OCI-LY1 (cell line): ENCODE measurements around the gene GGCT.

Experiments
- H2AFZ ChIP-seq: fragments of 200-600 bp; sonication (generic), shearing (Covaris generic); 2 replicates; pipeline ENCODE4 v1.6.0; 2014; ENCODE audit warnings: antibody characterized with exemption, mild to moderate bottlenecking, low read length
- H3F3A ChIP-seq: fragments of 200-600 bp; sonication (generic), shearing (Covaris generic); 2 replicates; pipeline ENCODE4 v1.6.0; 2014; ENCODE audit warnings: mild to moderate bottlenecking, antibody characterized with exemption, low read length, moderate library complexity; ENCODE audit not compliant: insufficient read depth
- H3K27ac ChIP-seq: fragments of 200-600 bp; sonication (generic); 2 replicates; pipeline ENCODE4 v1.5.1; 2014; ENCODE audit warnings: low read length, mixed run types, mild to moderate bottlenecking, low read depth; ENCODE audit not compliant: poor library complexity, severe bottlenecking
- H3K27me3 ChIP-seq: fragments of 200-600 bp; sonication (generic); 2 replicates; pipeline ENCODE4 v1.6.0; 2014; ENCODE audit warnings: antibody characterized with exemption, mild to moderate bottlenecking, low read length, moderate library complexity; ENCODE audit not compliant: insufficient read depth
- H3K36me3 ChIP-seq: fragments of 200-600 bp; sonication (generic); 2 replicates; pipeline ENCODE4 v1.6.1; 2014; ENCODE audit warnings: mild to moderate bottlenecking, antibody characterized with exemption, low read length, moderate library complexity, mixed read lengths; ENCODE audit not compliant: insufficient read depth
- H3K4me1 ChIP-seq: fragments of 200-600 bp; sonication (generic); 2 replicates; pipeline ENCODE4 v1.5.1; 2014; ENCODE audit warnings: mild to moderate bottlenecking, low read length, moderate library complexity; ENCODE audit not compliant: insufficient read depth, severe bottlenecking
- H3K4me2 ChIP-seq: fragments of 200-600 bp; sonication (generic), shearing (Covaris generic); 2 replicates; pipeline ENCODE4 v1.6.1; 2014; ENCODE audit warnings: low read length
- H3K4me3 ChIP-seq: fragments of 200-600 bp; sonication (generic); 2 replicates; pipeline ENCODE4 v1.5.1; 2014; ENCODE audit warnings: low read length, low read depth, mild to moderate bottlenecking, mixed read lengths; ENCODE audit not compliant: poor library complexity, severe bottlenecking
- H3K79me2 ChIP-seq: fragments of 200-600 bp; shearing (Covaris generic); 2 replicates; pipeline ENCODE4 v1.6.1; 2016; ENCODE audit warnings: mixed run types, low read length, mixed read lengths; ENCODE audit not compliant: insufficient read depth
- H3K9ac ChIP-seq: fragments of 200-600 bp; sonication (generic), shearing (Covaris generic); 2 replicates; pipeline ENCODE4 v1.6.1; 2014; ENCODE audit warnings: mild to moderate bottlenecking, low read length, mixed read lengths
- H3K9me2 ChIP-seq: fragments of 200-600 bp; sonication (generic), shearing (Covaris generic); 2 replicates; pipeline ENCODE4 v1.6.1; 2014; ENCODE audit warnings: low read depth, mild to moderate bottlenecking, low read length, mixed read lengths
- H3K9me3 ChIP-seq: fragments of 200-600 bp; shearing (Covaris generic); 2 replicates; pipeline ENCODE4 v1.6.1; 2014; ENCODE audit warnings: low read length, mixed read lengths
- H4K20me1 ChIP-seq: fragments of 200-600 bp; sonication (generic), shearing (Covaris generic); 2 replicates; pipeline ENCODE4 v1.6.0; 2016; ENCODE audit warnings: mild to moderate bottlenecking, low read length; ENCODE audit not compliant: insufficient read depth
- CTCF ChIP-seq: fragments of 200-600 bp; sonication (generic), shearing (Covaris generic); IDR thresholded peaks from 2 replicates; pipeline ENCODE4 v1.5.1; 2017; ENCODE audit warnings: mild to moderate bottlenecking, antibody characterized with exemption, low read length, moderate library complexity, mixed read lengths
- EZH2 ChIP-seq: fragments of 200-600 bp; sonication (generic), shearing (Covaris generic); IDR thresholded peaks from 2 replicates; pipeline ENCODE4 v1.8.0; 2017; ENCODE audit warnings: borderline replicate concordance, mixed run types, mild to moderate bottlenecking, antibody characterized with exemption, low read length, moderate library complexity, mixed read lengths

Gene GGCT

GRCh38 chr7:30462179-30462578, 42.5 kb downstream of the GGCT start:
- Histone ChIP-seq H3K36me3 (no peaks in the 10 kb centered on the region), H3K4me3 (no peak overlapping the region), H3K9me3 (no peaks in the 10 kb centered on the region), H3F3A (no peaks in the 10 kb centered on the region), H3K4me2 (no peak overlapping the region), H2AFZ (no peak overlapping the region), H3K9ac (no peak overlapping the region), H3K27ac (no peak overlapping the region), H3K4me1 (peaks cover 16% of the 10 kb centered on the region), H3K9me2 (no peaks in the 10 kb centered on the region), H3K79me2 (no peaks in the 10 kb centered on the region), H4K20me1 (no peaks in the 10 kb centered on the region), H3K27me3 (no peaks in the 10 kb centered on the region)
- TF ChIP-seq CTCF (no peak), EZH2 (no peak)

GRCh38 chr7:30460246-30460633, 44.4 kb downstream of the GGCT start:
- no peak overlapping the region for H3K4me2 ChIP-seq
- no peak for TF ChIP-seq EZH2
- no peak for TF ChIP-seq CTCF
- H3K4me3 ChIP-seq, result no peak overlapping the region
- H3K27ac ChIP-seq, result no peak overlapping the region
- no peaks in the 10 kb centered on the region for H3K27me3 ChIP-seq
- peaks cover 16% of the 10 kb centered on the region for H3K4me1 ChIP-seq
- H3F3A ChIP-seq, result no peaks in the 10 kb centered on the region
- no peaks in the 10 kb centered on the region for H4K20me1 ChIP-seq
- H3K79me2 ChIP-seq, result no peaks in the 10 kb centered on the region
- H2AFZ ChIP-seq, result no peak overlapping the region
- H3K9ac ChIP-seq, result no peak overlapping the region
- no peaks in the 10 kb centered on the region for H3K9me3 ChIP-seq
- no peaks in the 10 kb centered on the region for H3K36me3 ChIP-seq
- no peaks in the 10 kb centered on the region for H3K9me2 ChIP-seq

GRCh38 chr7:30459591-30460245, 44.9 kb downstream of the GGCT start:
- H4K20me1 ChIP-seq, result no peaks in the 10 kb centered on the region
- TF ChIP-seq EZH2, result no peak
- no peak for TF ChIP-seq CTCF

More at GRCh38 chr7:30459591-30460245, 44.9 kb downstream of the GGCT start:
- no peak overlapping the region for H3K4me2 ChIP-seq
- no peak overlapping the region for H3K4me3 ChIP-seq
- H3K4me1 ChIP-seq, result peaks cover 16% of the 10 kb centered on the region
- no peak overlapping the region for H3K27ac ChIP-seq
- H3K9ac ChIP-seq, result no peak overlapping the region
- no peaks in the 10 kb centered on the region for H3K27me3 ChIP-seq
- no peaks in the 10 kb centered on the region for H3K9me3 ChIP-seq
- no peaks in the 10 kb centered on the region for H3F3A ChIP-seq
- no peaks in the 10 kb centered on the region for H3K9me2 ChIP-seq
- no peaks in the 10 kb centered on the region for H3K36me3 ChIP-seq
- H3K79me2 ChIP-seq, result no peaks in the 10 kb centered on the region
- H2AFZ ChIP-seq, result no peak overlapping the region
